ENCODE results near the gene CST8.

CST8 gene

GRCh38 chr20:23476015-23476754 is 14.7 kb upstream of the CST8 start:
- DNase-seq = no peak

GRCh38 chr20:23477223-23477622 is 13.7 kb upstream of the CST8 start:
- no peak for DNase-seq

- DNase-seq = no peak
Measured at GRCh38 chr20:23479043-23479442, 11.9 kb upstream of the CST8 start.

GRCh38 chr20:23482138-23482537 is 8.8 kb upstream of the CST8 start:
- no peak for DNase-seq

- DNase-seq = no peak
Measured at GRCh38 chr20:23484081-23484480, 6.8 kb upstream of the CST8 start.

- DNase-seq = no peak
Measured at GRCh38 chr20:23488470-23488869, 2.4 kb upstream of the CST8 start.

GRCh38 chr20:23488996-23489395 is 1.9 kb upstream of the CST8 start:
- no peak for DNase-seq

GRCh38 chr20:23492292-23492691 is 1.4 kb downstream of the CST8 start:
- no peak for DNase-seq

- DNase-seq = no peak
Measured at GRCh38 chr20:23493172-23493772, 2.4 kb downstream of the CST8 start.

- DNase-seq = no peak
Measured at GRCh38 chr20:23497536-23497935, 6.6 kb downstream of the CST8 start.

GRCh38 chr20:23501926-23502325 is 11.0 kb downstream of the CST8 start:
- DNase-seq = no peak

GRCh38 chr20:23503649-23504048 is 12.7 kb downstream of the CST8 start:
- no peak for DNase-seq

GRCh38 chr20:23507346-23507745 is 16.4 kb downstream of the CST8 start:
- DNase-seq = no peak

- no peak for DNase-seq
Measured at GRCh38 chr20:23508449-23509229, 17.7 kb downstream of the CST8 start.

- no peak for DNase-seq
Measured at GRCh38 chr20:23509247-23509913, 18.5 kb downstream of the CST8 start.

- DNase-seq = no peak
Measured at GRCh38 chr20:23510000-23510590, 19.2 kb downstream of the CST8 start.

GRCh38 chr20:23513164-23513563 is 22.2 kb downstream of the CST8 start:
- DNase-seq = no peak

- DNase-seq = no peak
Measured at GRCh38 chr20:23514848-23515247, 23.9 kb downstream of the CST8 start.

- no peak for DNase-seq
Measured at GRCh38 chr20:23515250-23515939, 24.5 kb downstream of the CST8 start.

- DNase-seq = no peak
Measured at GRCh38 chr20:23517719-23518118, 26.8 kb downstream of the CST8 start.

- DNase-seq = no peak
Measured at GRCh38 chr20:23519556-23519955, 28.6 kb downstream of the CST8 start.

GRCh38 chr20:23520185-23520584 is 29.3 kb downstream of the CST8 start:
- no peak for DNase-seq
